NCI-H1417 treated with DMSO at 0.1 percent for 48 hours (cell line): ENCODE data around the gene DHX29.

Experiments used
- DNase-seq: peaks from one replicate; lab custom pipeline; 2025; lab: John Stamatoyannopoulos, UW

Gene DHX29

DNA sequence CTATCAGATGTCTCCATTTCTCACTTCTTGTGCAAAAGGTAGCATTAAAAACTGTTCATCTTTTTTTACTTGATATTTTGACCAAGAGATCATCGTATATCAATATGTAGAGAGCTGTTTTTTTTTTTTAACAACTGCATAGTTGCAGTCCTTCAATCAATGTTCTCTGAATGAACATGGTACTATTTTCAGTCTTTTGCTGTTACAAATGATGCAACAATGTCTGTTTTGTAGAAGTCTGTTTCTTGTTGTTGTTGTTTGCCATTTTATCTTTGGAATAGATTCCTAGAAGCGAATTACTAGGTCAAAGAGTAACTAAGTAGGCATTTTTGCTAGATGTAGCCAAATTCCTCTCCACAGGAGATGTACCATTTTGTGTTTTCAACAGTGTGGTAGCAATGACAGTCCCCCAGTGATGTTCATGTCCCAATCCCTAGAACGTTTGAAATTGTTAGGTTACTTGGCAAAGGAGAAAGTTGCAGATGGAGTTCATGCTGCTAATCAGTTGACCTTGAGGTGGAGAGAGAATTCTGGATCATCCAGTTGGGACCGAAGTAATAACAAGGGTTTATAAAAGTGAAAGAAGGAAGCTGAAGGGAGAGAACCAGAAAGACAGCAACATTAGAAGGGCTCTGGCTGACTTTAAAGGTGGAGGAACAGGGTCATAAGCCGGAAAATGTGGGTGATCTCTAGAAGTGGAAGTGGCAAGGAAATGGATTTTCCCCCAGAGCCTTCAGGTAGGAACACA, 6.5 kb upstream of the DHX29 start:
- DNase-seq, result no peak

DNA sequence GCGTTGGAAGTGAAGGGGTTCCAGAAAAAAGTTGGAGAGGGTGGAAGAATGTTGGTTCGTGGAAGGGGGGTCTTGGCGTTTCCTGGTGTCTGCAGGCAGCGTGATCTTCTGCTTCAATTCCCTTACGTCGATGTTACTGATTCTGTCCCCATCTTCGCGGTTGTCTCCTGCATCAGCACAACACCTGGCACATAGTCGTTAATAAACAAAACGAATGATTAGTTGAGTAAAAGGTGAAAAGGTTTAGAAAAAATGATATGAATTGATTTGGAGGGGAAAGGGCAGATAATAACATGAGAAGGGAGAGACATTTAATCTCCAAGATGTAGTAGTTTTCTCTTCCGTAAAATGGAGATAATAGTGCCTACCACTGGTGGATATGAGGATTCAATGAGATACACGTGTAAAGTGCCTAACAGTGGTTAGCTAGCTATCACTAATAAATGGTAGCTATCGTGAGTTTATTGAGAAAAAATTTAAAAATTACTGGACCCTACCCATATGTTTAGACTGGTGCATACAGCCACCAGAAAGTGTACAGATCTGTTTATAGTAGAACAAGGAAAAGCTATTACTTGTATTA, 851 bp upstream of the DHX29 start:
- DNase-seq, result no peak

DNA sequence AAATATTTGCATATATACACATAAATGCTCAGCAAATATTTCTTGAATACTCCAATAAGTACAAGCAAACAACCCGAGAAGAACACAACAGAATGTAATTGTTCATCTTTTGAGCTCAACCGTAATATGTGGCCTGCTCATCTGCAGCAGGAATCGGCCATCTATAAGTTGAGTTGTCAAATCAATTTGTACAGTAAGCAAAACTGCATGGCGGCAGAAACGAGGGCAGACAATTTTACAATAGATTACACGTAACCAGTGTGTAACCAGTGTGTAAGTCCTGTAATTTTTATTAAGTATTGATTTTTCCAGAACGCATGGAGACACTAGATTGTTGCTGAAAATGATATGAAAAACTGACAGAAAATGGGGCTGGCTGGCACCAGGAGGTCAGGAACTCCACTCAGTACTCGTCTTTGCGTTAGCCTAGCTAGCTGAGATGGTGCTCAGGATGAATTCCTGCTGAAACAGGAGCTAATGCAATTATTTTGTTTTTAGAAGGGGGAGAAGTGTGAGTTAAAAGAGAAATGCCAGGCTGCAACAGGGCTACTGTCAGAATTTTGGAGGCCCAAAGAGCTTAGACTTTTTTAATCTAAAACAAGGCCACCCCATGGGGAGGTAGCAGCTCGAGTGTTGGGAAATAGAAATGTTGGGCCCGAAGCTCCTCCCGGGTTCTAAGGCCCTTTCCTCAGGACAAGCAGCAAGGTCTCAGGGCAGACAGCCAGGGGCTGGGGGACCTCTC, 682 bp downstream of the DHX29 start:
- DNase-seq, result no peak

DNA sequence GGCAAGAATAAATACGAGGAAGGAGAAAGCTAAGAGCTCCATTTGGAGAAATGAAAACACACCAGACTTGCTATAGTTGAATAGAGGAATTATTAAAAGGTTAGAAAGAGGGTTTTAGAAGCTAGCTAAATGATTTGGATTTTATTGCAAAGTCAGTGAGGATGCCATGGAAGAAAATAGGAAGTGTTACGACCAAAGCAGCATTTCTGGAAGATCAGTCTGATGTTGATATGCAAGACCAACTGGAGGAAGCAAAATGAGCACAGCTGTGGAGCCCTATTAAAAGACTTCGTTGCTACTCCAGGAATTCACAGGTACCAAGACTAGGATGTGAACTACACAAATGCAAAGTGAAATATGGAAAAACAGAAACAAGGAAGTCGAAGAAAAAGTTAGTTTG, 2.1 kb downstream of the DHX29 start:
- no peak for DNase-seq

DNA sequence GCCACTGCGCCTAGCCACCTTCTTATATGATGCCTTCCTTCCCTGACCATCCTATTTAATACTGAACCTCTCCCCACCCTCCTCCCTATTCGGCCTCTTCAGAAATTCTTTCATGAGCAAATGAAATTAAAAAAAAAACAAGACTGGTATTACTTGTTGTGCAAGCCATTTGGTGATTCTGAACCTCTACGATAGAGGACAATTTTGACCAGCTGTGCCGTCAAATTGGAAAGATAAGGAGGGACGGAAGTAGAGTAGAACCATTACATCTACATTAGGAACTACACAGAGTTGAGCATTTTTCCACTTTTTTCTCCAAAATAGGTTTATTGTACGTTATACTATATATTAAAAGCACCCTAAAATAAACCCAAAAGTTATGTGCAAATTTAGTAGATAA, 2.9 kb downstream of the DHX29 start:
- no peak for DNase-seq

DNA sequence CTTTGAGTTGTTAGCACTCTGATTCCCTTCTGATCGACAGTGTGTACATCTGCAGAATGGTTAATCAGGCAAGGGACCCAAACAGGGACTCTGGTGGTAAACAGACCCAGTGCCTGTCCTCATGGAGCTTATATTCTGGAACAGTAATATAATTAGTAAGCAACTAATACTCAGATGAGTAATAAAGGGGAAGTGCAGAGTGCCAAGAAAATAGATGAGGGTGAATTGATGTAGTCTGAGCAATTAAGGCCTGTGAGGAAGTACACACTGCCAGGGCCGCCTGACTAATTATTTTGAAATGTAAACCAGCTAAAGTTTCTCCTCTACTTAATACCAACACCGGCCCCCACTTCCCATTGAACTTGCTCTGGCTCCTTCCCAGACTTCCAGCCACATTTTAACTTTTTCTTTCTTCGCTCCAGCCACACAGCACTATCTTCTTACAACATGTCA, 4.2 kb downstream of the DHX29 start:
- DNase-seq, result no peak

DNA sequence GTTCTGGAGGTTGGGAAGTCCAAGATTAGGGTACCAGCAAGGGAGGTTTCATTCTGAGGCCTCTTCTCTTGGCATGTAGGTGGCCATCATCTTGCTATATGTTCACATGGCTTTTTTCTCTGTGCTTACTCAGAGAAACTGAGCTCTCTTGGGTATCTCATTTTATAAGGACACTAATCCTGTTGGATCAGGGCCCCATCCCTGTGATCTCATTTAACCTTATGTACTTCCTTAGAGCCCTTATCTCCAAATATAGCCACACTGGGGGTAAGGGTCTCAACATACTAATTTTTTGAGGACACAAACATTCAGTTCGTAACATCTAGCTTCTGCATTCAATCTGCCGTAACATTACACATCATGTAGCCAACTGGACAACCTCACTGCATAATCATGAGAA, 6.6 kb downstream of the DHX29 start:
- no peak for DNase-seq

DNA sequence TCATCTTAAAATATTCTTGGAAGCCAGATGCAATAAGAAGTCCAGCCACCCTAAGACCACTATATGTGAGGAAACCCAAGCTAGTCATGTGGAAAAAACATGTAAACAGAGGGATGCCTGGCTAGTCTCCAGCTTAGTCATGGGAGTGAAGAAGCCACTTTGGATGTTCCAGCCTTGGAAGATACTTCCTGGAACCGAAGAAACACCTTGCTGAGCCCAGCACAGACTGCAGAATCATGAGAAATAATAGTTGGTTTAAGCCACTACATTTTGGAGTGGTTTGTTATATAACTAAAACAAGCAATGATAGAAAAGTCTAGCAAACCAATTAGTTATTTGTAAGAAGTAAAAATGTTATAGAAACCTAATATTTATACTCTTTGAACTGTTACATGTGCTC, 12.6 kb downstream of the DHX29 start:
- no peak for DNase-seq

DNA sequence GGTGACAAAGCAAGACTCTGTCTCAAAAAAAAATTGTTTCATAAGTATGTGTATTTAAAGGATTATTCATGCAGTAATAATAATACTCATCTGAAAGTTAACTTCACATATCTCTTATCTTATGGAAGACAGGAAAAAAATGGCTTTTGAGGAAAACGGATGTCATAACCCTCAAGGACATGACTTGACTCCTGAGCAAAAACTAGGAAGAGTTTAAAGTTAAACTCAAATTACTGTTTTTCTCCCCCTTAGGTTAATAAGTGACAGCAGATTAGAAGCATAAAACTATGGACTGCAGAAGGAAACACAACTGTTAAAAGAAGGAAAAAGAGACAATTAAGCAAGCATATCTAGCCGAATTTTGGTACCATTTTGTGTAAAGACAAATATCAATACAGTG, 16.5 kb downstream of the DHX29 start:
- no peak for DNase-seq

DNA sequence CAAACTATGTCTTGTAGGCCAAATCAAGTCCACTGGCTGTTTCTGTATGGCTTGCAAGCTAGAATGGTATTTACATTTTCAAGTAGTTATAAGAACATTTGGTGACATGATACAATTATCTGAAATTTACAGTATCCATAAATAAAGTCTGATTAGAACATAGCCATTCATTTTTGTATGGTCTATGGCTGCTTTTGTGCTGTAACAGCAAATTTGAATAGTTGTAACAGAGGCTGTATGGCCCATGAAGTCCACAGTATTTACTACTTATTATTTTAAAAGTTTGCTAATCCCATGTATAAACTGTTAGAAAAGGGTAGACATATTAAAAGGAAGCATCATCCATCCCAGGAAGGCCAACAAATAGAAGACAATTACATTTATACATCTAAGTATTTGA, 17.7 kb downstream of the DHX29 start:
- DNase-seq, result no peak

DNA sequence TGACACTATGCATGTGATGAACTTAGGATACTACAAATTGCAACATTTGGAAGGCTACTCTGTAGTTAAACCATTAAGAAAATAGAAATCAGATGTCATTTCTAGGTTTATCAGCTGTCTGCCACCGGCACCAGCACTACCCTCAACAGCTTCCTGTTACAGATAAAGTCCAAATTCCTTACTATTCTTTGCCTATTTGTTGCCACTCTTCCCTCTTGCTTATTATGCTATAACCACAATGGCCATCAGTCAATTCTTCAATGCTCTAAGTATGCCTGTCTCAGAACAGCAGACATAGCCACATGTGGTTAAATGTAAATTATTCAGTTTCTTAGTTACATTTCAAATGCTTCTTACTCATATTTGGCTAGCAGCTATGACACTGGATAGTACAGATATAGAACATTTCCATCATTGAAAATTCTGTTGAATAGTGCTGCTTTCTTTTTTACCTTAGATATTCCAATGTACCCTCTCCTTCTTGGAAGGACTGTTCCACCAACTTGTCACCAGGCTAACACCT, 21.0 kb downstream of the DHX29 start:
- no peak for DNase-seq

DNA sequence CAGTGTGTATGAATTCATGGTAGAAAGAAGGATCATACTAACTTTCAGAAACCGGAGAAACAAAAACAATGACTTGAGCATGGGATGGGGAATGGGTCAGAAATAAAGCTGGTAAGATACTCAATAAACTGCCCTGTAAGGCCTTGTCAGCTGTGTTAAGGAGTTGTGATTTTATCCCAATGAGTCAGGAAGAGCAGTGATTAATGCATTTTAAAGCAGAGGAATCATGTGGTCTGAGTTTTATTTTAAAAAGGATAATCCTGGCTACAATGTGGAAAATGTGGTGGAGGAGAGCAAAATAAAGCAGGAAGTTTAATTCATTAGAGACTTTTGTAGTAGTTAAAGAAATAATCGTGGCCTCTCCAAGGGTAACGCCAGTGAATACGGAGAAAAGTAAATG, 28.7 kb downstream of the DHX29 start:
- DNase-seq, result no peak

DNA sequence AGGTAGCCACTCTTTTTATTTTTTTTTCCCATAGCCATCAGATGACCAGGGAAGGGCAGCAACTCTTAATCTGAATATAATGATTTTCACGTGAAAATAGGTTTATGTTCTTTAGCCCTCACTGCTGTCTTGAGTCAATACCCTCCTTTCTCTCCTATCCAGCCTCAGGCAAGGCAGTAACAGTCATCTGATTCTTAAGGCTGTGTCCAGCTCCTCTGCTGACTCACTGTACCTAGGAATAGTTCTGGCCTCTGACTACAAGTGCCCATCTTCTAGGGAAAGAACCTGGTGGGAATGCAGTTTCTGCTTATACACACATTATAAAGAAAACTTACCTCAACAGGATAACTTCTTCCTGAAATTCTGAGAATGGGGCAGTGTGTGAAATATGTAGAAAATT, 30.7 kb downstream of the DHX29 start:
- DNase-seq, result no peak

DNA sequence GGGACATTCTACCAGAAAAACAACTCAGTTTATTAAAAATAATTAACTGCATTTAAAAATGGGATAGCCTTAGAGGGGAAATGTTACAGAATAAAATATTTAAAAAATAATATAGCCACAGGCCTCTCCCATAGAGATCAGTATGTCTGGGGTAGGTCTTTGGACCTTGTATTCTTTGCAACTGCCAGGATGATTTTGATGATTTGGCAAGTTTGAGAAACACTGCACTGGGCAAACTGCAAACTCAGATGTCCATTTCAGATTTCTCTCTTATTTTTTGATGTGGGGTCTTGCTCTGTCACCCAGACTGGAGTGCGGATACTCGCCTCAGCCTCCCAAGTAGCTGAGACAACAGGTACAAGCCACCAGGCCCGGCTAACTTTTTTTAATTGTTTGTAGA, 49.2 kb downstream of the DHX29 start:
- DNase-seq, result no peak

DNA sequence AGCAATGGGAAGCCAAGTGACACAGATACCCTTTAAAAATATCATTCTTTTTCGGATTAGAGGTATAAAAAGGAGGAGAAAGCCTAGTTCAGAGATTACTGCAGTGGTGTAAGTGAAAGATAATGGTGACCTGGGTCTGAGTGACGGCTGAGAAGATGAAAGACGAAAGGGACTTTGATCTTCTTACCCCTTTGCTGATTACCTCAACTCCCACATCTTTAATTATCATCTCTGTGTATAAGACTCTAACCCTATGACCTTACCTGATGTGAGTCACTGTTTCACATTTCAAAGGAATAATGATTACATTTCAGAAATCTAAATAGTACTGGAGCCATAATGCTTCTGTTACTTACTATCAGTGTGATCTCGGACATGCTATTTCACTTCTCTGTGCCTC, 52.7 kb downstream of the DHX29 start:
- DNase-seq, result no peak

DNA sequence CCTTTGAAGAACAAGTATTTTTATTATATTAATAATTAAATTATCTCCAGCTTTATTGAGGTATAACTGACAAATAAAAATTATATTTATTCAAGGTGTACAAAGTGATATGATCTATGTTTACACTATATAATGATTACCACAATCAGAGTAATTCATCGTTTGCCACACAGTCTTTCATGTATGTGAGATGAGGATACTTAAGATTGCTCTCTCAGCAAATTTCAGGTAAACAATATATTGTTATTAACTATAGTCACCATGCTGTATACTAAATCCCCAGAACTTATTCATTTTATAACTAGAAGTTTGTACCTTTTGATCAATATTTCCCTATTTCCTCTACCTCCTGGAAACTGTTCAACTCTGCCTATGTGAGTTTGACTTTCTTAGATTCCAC, 57.4 kb downstream of the DHX29 start:
- DNase-seq, result no peak

DNA sequence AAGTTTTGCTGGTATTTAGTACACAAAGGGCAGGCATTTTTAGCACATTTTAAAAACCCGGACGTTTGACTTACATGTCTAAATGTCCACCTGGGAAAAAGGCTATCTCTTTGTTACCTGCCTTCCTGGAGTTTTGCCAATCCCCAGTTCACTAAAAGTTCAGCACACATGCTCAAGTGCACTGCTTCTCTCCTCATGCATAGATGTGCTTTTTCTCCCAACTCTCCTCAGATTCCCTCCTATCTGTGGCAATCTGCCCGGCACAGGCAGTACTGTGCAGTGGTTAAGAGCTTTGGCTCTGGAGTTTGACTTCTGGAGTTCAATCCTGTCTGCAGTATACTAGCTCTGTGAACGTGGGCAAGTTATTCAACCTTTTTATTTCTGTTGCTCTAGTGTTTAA, 65.7 kb downstream of the DHX29 start:
- DNase-seq, result no peak

DNA sequence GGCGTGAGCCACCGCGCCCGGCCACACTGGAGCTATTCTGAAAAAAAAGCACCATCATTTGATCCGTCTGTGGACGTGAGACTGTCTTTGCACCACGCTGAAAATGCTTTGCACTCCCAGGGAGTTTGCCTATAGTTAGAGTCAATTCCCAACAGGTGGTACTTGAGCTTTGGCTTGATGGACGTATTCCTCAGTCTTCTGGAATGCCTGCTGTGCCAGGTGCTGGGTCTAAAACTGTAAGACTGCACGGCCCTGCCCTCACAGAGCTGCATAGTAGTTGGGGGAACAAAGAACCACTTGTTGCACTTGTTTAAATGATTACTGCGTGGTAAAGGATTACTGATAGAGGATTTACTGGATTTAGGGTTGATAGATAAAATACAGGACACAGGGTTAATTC, 70.7 kb downstream of the DHX29 start:
- DNase-seq, result no peak

DNA sequence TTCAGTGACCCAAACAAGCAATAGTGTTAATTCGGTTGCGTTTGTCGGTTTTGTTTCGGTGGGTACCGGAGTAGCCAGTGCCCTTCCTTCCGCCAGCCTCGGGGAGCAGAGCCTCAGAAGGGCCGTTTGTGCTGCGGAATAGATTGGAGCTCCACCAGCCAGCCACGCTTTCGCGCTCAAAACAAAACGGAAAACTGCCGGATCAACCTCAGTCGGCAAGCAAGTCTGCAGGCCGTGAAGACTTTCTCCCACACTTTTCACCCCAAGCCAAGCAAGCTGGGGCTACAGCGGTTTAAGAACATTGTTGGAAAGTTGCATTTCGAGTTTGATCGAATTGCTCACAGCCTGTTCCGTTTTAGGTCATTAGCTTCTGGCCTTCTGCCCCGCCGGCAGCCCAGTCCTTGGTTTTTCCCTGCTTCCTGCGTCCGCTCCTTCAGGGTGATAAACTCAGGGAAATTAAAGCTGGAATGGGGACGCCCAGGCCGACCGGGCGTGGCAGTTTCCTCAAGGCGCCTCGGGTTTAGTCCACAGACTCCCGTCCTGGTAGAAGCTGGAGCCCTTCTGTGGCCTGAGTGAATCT, 73.3 kb downstream of the DHX29 start:
- DNase-seq, result no peak

DNA sequence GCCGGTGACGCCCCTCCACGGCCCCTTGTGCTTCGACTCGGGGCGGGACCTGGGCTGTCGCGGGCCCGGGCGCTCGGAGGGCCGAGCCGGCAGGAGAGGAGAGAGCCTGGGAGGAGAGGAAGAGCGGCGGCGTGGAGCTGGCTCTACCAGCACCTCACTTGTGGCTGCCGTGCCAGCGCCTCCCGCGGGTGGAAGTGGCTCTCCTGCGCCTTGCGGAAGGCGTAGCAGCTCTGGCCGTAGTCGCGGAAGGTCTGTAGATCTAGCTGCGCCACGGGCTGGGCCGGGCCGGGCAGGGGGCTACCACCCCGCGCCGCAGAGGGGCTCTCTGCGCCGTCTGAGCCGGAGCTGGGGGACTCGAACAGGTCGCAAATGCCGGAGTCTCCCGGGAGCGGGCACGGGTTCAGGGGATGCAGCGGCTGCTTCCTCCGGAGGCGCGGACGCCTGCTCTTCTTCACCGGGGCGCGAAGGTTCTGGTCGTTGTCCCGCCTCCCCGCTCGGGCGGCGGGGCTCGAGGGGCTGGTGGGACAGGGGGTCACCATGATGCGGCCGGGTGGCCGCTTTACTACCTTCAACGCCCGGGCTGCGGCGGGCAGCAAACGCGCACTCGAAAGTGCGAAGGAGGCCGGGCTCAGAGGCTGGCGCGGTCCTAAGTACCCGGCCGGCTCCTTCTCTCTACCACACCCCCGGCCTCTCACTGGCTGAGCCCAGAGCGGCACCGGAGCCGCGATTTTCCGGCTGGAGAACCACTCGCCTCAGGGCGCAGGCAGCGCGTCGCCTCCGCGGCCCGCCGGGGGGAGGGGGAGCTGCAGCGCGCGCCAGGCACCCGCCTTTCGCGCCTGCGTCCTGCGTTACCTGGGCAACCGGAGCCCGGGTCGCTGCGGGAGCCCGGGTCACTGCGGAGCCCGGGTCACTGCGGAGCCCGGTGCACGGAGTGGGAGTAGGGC, 74.2 kb downstream of the DHX29 start, which contains the start of gene CCNO:
CCNO (minus strand) TSS at position 624 of the 944 bp plus-strand sequence; CDS start at position 539, 85 bp downstream.
- DNase-seq, result peak; percentile 35

DNA sequence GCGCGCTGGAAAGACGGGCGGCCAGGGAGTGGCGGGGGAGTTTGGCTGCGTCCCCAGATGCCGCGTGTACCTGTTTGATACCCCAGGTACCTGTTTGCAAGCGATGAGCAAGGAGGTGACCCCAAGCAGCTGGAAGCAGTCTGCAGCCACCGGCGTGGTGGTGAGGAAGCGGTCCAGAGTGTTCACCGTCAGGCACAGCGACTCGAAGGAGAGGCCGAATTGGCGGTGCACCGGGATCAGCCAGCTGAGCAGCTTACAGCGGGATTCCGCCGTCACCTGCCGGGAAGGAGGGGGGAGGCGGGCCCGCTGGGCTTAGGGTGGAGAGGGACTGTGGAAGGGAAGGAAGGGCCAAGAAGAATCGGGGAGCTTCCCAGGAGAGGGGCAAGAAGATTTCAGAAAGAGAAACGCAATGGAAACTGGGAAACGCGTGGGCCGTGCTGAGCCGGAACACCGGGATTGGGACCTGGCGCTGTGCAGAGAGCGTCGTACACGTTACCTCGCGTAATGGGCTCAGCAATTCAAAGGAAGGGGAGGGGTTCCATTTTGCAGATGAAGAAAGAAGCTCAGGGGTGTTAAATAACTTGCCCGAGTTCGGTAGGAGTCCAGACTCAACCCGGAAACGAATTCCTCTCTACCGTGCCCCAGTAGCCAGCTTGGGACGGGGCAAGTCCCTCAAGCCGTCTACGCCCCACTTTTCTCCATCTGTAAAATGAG, 75.1 kb downstream of the DHX29 start:
- DNase-seq, result no peak
